Cardiac muscle cell (in vitro differentiated cells and primary cell): Measurements from ENCODE around the gene APCDD1L. TPM values are rescaled to one million over a fixed set of nuclear protein-coding genes. Genes with fewer than 3 reads are reported as not detected.

Experiments used
- DNase-seq, 2 donors: peaks; one replicate each; pipeline versions ENCODE4 v3.0.0 to v3.0.0-alpha.2; 2010 to 2017; ENCODE audit warnings: low read depth in 1 of 2, low spot score in 1 of 2
- H3K27ac ChIP-seq: fragments of 200-600 bp; sonication (generic); 2 replicates; pipeline ENCODE4 v1.5.1; 2016
- H3K27me3 ChIP-seq: fragments of 200-600 bp; sonication (generic); 2 replicates; pipeline ENCODE4 v1.6.0; 2016; ENCODE audit warnings: control low read depth
- H3K36me3 ChIP-seq: fragments of 200-600 bp; sonication (generic); 2 replicates; pipeline ENCODE4 v1.5.1; 2016; ENCODE audit warnings: control low read depth
- H3K4me1 ChIP-seq: fragments of 200-600 bp; sonication (generic); 2 replicates; pipeline ENCODE4 v1.8.1; 2017; ENCODE audit warnings: low read depth, mild to moderate bottlenecking, mixed run types
- H3K4me3 ChIP-seq: fragments of 200-600 bp; sonication (generic); 2 replicates; pipeline ENCODE4 v1.5.1; 2016; ENCODE audit warnings: mild to moderate bottlenecking
- H3K9me3 ChIP-seq: fragments of 200-600 bp; sonication (generic); 2 replicates; pipeline ENCODE4 v1.5.1; 2017; ENCODE audit warnings: low read depth, mild to moderate bottlenecking, control low read depth
- polyA plus RNA-seq: library from polyadenylated mRNA; unstranded; fragments of >200 nt; fragmentation: Nextera tagmentation; extraction: Ambion mirVana; gene quantifications from 2 replicates; pipeline ENCODE4 v1.2.1, GENCODE V29; 2016
- total RNA-seq: library from RNA; depleted of rRNA; stranded (reverse); fragments of >200 nt; gene quantifications from 2 replicates; pipeline ENCODE4 v1.2.3, GENCODE V29; 2016
- TF ChIP-seq, protein P1 (sequence below): IDR thresholded peaks from 2 replicates; pipeline ENCODE4 v1.5.1; 2012; ENCODE audit warnings: low read depth, mild to moderate bottlenecking, low read length

APCDD1L gene
- total and polyA plus RNA-seq, 2 experiments from 2014 or later, result 0.21 to 1.1 TPM

- Histone ChIP-seq H3K4me1 (no peaks in the 10 kb centered on the region), H3K27me3 (no peaks in the 10 kb centered on the region), H3K36me3 (no peaks in the 10 kb centered on the region), H3K27ac (no peak overlapping the region), H3K9me3 (no peaks in the 10 kb centered on the region), H3K4me3 (no peak overlapping the region)
- DNase-seq, result no peak
- TF ChIP-seq, protein P1, sequence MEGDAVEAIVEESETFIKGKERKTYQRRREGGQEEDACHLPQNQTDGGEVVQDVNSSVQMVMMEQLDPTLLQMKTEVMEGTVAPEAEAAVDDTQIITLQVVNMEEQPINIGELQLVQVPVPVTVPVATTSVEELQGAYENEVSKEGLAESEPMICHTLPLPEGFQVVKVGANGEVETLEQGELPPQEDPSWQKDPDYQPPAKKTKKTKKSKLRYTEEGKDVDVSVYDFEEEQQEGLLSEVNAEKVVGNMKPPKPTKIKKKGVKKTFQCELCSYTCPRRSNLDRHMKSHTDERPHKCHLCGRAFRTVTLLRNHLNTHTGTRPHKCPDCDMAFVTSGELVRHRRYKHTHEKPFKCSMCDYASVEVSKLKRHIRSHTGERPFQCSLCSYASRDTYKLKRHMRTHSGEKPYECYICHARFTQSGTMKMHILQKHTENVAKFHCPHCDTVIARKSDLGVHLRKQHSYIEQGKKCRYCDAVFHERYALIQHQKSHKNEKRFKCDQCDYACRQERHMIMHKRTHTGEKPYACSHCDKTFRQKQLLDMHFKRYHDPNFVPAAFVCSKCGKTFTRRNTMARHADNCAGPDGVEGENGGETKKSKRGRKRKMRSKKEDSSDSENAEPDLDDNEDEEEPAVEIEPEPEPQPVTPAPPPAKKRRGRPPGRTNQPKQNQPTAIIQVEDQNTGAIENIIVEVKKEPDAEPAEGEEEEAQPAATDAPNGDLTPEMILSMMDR, result no peak
These were observed 41.5 kb downstream of the APCDD1L start for GRCh38 chr20:58473453-58474425.

- no peaks in the 10 kb centered on the region for H3K9me3 ChIP-seq
- TF ChIP-seq, protein P1, result no peak
- H3K4me1 ChIP-seq, result no peaks in the 10 kb centered on the region
- H3K27me3 ChIP-seq, result no peaks in the 10 kb centered on the region
- H3K27ac ChIP-seq, result no peak overlapping the region
- H3K36me3 ChIP-seq, result no peaks in the 10 kb centered on the region
- no peak for DNase-seq
- no peak overlapping the region for H3K4me3 ChIP-seq
These were observed 42.8 kb downstream of the APCDD1L start for GRCh38 chr20:58472273-58473018.

GRCh38 chr20:58471193-58472164, 43.7 kb downstream of the APCDD1L start:
- H3K27me3 ChIP-seq, result no peaks in the 10 kb centered on the region
- TF ChIP-seq, protein P1, result peak; percentile 4
- no peak overlapping the region for H3K27ac ChIP-seq
- no peaks in the 10 kb centered on the region for H3K4me1 ChIP-seq
- DNase-seq, result peak in 1 of 2 donors; percentile 78
- H3K4me3 ChIP-seq, result no peak overlapping the region
- H3K36me3 ChIP-seq, result no peaks in the 10 kb centered on the region
- no peaks in the 10 kb centered on the region for H3K9me3 ChIP-seq

- H3K4me1 ChIP-seq, result no peaks in the 10 kb centered on the region
- DNase-seq, result no peak
- H3K27me3 ChIP-seq, result no peaks in the 10 kb centered on the region
- H3K9me3 ChIP-seq, result no peaks in the 10 kb centered on the region
- no peaks in the 10 kb centered on the region for H3K36me3 ChIP-seq
- TF ChIP-seq, protein P1, result no peak
- no peak overlapping the region for H3K27ac ChIP-seq
- H3K4me3 ChIP-seq, result no peak overlapping the region
These were observed 44.6 kb downstream of the APCDD1L start for GRCh38 chr20:58470336-58471192.
